Measurements from ENCODE around the gene PRKN. TPM values are rescaled to one million over a fixed set of nuclear protein-coding genes. Genes with fewer than 3 reads are reported as not detected.
"Not testable (repeated sequence)": the region's sequence is repeated elsewhere in the genome, so short reads cannot be mapped to it uniquely, and the experiment has no call there.

Gene PRKN
- total RNA-seq, 1 donor from 2014 or later: 2.8 TPM

- Mint-ChIP-seq H3K4me3 (no peak overlapping the region), H3K27ac (no peak overlapping the region), H3K36me3 (no peaks in the 10 kb centered on the region)
These were observed 47.2 kb downstream of the PRKN start for GRCh38 chr6:162680367-162680766.

GRCh38 chr6:162679681-162680080, 47.9 kb downstream of the PRKN start:
- H3K4me2 ChIP-seq: no peak overlapping the region

More at GRCh38 chr6:162680367-162680766, 47.2 kb downstream of the PRKN start:
- Mint-ChIP-seq H3K4me1 (no peaks in the 10 kb centered on the region), H3K27me3 (ENCODE audit: insufficient read depth, low read depth) (no peaks in the 10 kb centered on the region), H3K9me3 (no peaks in the 10 kb centered on the region)
- TF ChIP-seq, protein P1, sequence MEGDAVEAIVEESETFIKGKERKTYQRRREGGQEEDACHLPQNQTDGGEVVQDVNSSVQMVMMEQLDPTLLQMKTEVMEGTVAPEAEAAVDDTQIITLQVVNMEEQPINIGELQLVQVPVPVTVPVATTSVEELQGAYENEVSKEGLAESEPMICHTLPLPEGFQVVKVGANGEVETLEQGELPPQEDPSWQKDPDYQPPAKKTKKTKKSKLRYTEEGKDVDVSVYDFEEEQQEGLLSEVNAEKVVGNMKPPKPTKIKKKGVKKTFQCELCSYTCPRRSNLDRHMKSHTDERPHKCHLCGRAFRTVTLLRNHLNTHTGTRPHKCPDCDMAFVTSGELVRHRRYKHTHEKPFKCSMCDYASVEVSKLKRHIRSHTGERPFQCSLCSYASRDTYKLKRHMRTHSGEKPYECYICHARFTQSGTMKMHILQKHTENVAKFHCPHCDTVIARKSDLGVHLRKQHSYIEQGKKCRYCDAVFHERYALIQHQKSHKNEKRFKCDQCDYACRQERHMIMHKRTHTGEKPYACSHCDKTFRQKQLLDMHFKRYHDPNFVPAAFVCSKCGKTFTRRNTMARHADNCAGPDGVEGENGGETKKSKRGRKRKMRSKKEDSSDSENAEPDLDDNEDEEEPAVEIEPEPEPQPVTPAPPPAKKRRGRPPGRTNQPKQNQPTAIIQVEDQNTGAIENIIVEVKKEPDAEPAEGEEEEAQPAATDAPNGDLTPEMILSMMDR (IDR thresholded peaks at IDR 0.05): no peak
- TF ChIP-seq EZH2phosphoT487 (IDR thresholded peaks at IDR 0.05): no peak
- no peak for TF ChIP-seq EZH2 (IDR thresholded peaks at IDR 0.05)
- H3K27me3 ChIP-seq: no peaks in the 10 kb centered on the region
- no peaks in the 10 kb centered on the region for H3K36me3 ChIP-seq
- DNase-seq (ENCODE audit: low spot score): no peak
- H3K4me2 ChIP-seq: no peak overlapping the region
- H3K4me1 ChIP-seq: no peaks in the 10 kb centered on the region
- H3K27ac ChIP-seq: no peak overlapping the region
- no peaks in the 10 kb centered on the region for H4K20me1 ChIP-seq (ENCODE audit: low read depth)
- H3K9me3 ChIP-seq (ENCODE audit: low read depth): no peaks in the 10 kb centered on the region
- H3F3A ChIP-seq (ENCODE audit: low read depth): no peaks in the 10 kb centered on the region
- no peak overlapping the region for H3K9ac ChIP-seq
- H3K4me3 ChIP-seq: no peak overlapping the region
- no peak overlapping the region for H2AFZ ChIP-seq (replicated peaks)
- H3K79me2 ChIP-seq (ENCODE audit: low read depth): no peaks in the 10 kb centered on the region

GRCh38 chr6:162678896-162679295, 48.7 kb downstream of the PRKN start:
- not testable (repeated sequence) for H3K9ac ChIP-seq, H3K4me2 ChIP-seq

More at GRCh38 chr6:162679681-162680080, 47.9 kb downstream of the PRKN start:
- Mint-ChIP-seq H3K27ac (no peak overlapping the region), H3K4me3 (no peak overlapping the region), H3K9me3 (no peaks in the 10 kb centered on the region), H3K27me3 (ENCODE audit: insufficient read depth, low read depth) (no peaks in the 10 kb centered on the region), H3K4me1 (no peaks in the 10 kb centered on the region), H3K36me3 (no peaks in the 10 kb centered on the region)
- H2AFZ ChIP-seq (replicated peaks): no peak overlapping the region
- H3K9ac ChIP-seq: no peak overlapping the region
- no peak overlapping the region for H3K4me3 ChIP-seq
- H3K79me2 ChIP-seq (ENCODE audit: low read depth): no peaks in the 10 kb centered on the region
- H3K9me3 ChIP-seq (ENCODE audit: low read depth): no peaks in the 10 kb centered on the region
- no peak for DNase-seq (ENCODE audit: low spot score)
- H3K27me3 ChIP-seq: no peaks in the 10 kb centered on the region
- H4K20me1 ChIP-seq (ENCODE audit: low read depth): no peaks in the 10 kb centered on the region
- H3K36me3 ChIP-seq: no peaks in the 10 kb centered on the region
- no peaks in the 10 kb centered on the region for H3F3A ChIP-seq (ENCODE audit: low read depth)
- TF ChIP-seq, protein P1 (IDR thresholded peaks at IDR 0.05): no peak
- TF ChIP-seq EZH2 (IDR thresholded peaks at IDR 0.05) (no peak), EZH2phosphoT487 (IDR thresholded peaks at IDR 0.05) (no peak)
- no peaks in the 10 kb centered on the region for H3K4me1 ChIP-seq
- no peak overlapping the region for H3K27ac ChIP-seq

GRCh38 chr6:162675503-162675902, 52.1 kb downstream of the PRKN start:
- Histone ChIP-seq H3F3A (ENCODE audit: low read depth) (no peaks in the 10 kb centered on the region), H3K27me3 (no peaks in the 10 kb centered on the region), H3K9ac (no peak overlapping the region), H3K4me1 (peaks cover 3% of the 10 kb centered on the region), H3K79me2 (ENCODE audit: low read depth) (no peaks in the 10 kb centered on the region), H4K20me1 (ENCODE audit: low read depth) (no peaks in the 10 kb centered on the region), H3K9me3 (ENCODE audit: low read depth) (no peaks in the 10 kb centered on the region), H2AFZ (replicated peaks) (no peak overlapping the region), H3K36me3 (no peaks in the 10 kb centered on the region), H3K4me3 (no peak overlapping the region), H3K4me2 (no peak overlapping the region), H3K27ac (no peak overlapping the region)
- DNase-seq (ENCODE audit: low spot score): no peak
- Mint-ChIP-seq H3K36me3 (no peaks in the 10 kb centered on the region), H3K4me1 (peaks cover under 1% of the 10 kb centered on the region), H3K27ac (no peak overlapping the region), H3K9me3 (no peaks in the 10 kb centered on the region), H3K27me3 (ENCODE audit: insufficient read depth, low read depth) (no peaks in the 10 kb centered on the region), H3K4me3 (no peak overlapping the region)
- TF ChIP-seq, protein P1 (IDR thresholded peaks at IDR 0.05): no peak
- TF ChIP-seq EZH2 (IDR thresholded peaks at IDR 0.05) (no peak), EZH2phosphoT487 (IDR thresholded peaks at IDR 0.05) (no peak)

More at GRCh38 chr6:162678896-162679295, 48.7 kb downstream of the PRKN start:
- not testable (repeated sequence) for H3K4me3 Mint-ChIP-seq; H3K4me1 ChIP-seq; H3K9me3 Mint-ChIP-seq; H3K27me3 Mint-ChIP-seq (ENCODE audit: insufficient read depth, low read depth); H3K4me1 Mint-ChIP-seq; H2AFZ ChIP-seq (replicated peaks); H3K27ac ChIP-seq; DNase-seq (ENCODE audit: low spot score); H3K79me2 ChIP-seq (ENCODE audit: low read depth); H3K27me3 ChIP-seq; H4K20me1 ChIP-seq (ENCODE audit: low read depth); H3K9me3 ChIP-seq (ENCODE audit: low read depth); H3K36me3 ChIP-seq; H3K36me3 Mint-ChIP-seq; H3K27ac Mint-ChIP-seq; H3K4me3 ChIP-seq; H3F3A ChIP-seq (ENCODE audit: low read depth)

Measured in neural progenitor cell (in vitro differentiated cells).